Fibroblast of pulmonary artery (primary cell): ENCODE results near the gene DMD.
A peak's percentile ranks its signal among the peaks of the same experiment; 100 is the strongest.

Source experiments
- DNase-seq: peaks from one replicate; pipeline ENCODE4 v3.0.0-alpha.2; 2010; ENCODE audit warnings: low read depth
- H3K4me3 ChIP-seq: replicated peaks from 2 replicates; pipeline ENCODE4 v1.5.1; 2011; ENCODE audit warnings: low read depth, mild to moderate bottlenecking, control low read depth, low read length, moderate library complexity
- CTCF ChIP-seq: IDR thresholded peaks from 2 replicates; pipeline ENCODE4 v1.5.1; 2011; ENCODE audit warnings: mild to moderate bottlenecking, control low read depth, low read length, inconsistent platforms; ENCODE audit errors: missing control alignments

The DMD gene

GRCh38 chrX:31423609-31424189 is 1787.7 kb downstream of the DMD start:
- DNase-seq = peak; percentile 77
- H3K4me3 ChIP-seq = peak overlapping the region; percentile 12
- TF ChIP-seq CTCF = peak; percentile 53

GRCh38 chrX:31421441-31421840 is 1789.9 kb downstream of the DMD start:
- no peak for DNase-seq
- TF ChIP-seq CTCF = no peak
- no peak overlapping the region for H3K4me3 ChIP-seq

GRCh38 chrX:31420711-31421151 is 1790.6 kb downstream of the DMD start:
- TF ChIP-seq CTCF = no peak
- peak; percentile 53 for DNase-seq
- no peak overlapping the region for H3K4me3 ChIP-seq

- DNase-seq = no peak
- no peak overlapping the region for H3K4me3 ChIP-seq
- TF ChIP-seq CTCF = no peak
These were observed 1791.0 kb downstream of the DMD start for GRCh38 chrX:31420302-31420701.

GRCh38 chrX:31397119-31397518 is 1814.2 kb downstream of the DMD start:
- no peak for TF ChIP-seq CTCF
- peak; percentile 5 for DNase-seq

GRCh38 chrX:31392513-31392912 is 1818.8 kb downstream of the DMD start:
- no peak for DNase-seq
- no peak for TF ChIP-seq CTCF

More at GRCh38 chrX:31397119-31397518, 1814.2 kb downstream of the DMD start:
- no peak overlapping the region for H3K4me3 ChIP-seq

GRCh38 chrX:31388946-31389345 is 1822.4 kb downstream of the DMD start:
- TF ChIP-seq CTCF = no peak
- no peak overlapping the region for H3K4me3 ChIP-seq
- DNase-seq = no peak

More at GRCh38 chrX:31392513-31392912, 1818.8 kb downstream of the DMD start:
- no peak overlapping the region for H3K4me3 ChIP-seq
